ENCODE results near the gene YJU2. TPM values are rescaled to one million over a fixed set of nuclear protein-coding genes. Genes with fewer than 3 reads are reported as not detected.

Gene YJU2
- total and polyA plus RNA-seq, 2 of the 8 experiments (the other 6 are each of a cell fraction or from before 2014, with no cell fraction given): 26.8 to 27.7 TPM

GRCh38 chr19:4302243-4302640 lies 55.4 kb downstream of the YJU2 start, which contains the start of gene TMIGD2:
Gene TMIGD2 (minus strand): TSS chr19:4302389. CDS start chr19:4302385, 4 bp downstream.
- Histone ChIP-seq H2AFZ (ENCODE audit: low read length) (no peak within 1 kb of the TSS), H2BK5ac (ENCODE audit: low read depth, low read length) (no peak within 1 kb of the TSS), H3K18ac (ENCODE audit: extremely low read depth, low read length) (no peak within 1 kb of the TSS), H3K4me1 (replicated peaks in 1 of 4; ENCODE audit: control insufficient read depth in 3 of 4, insufficient read depth in 4 of 4, low read length in 3 of 4) (peaks cover 0 to 11% (median 0%) of the 10 kb centered on the region in 4 experiments; a peak in 3 of 7 replicates), H2BK12ac (ENCODE audit: low read depth, low read length) (0 out of 2 replicates have a peak within 1 kb of the TSS, but pooled peaks have one; percentile 50), H3K23me2 (ENCODE audit: low read depth, low read length) (no peaks in the 10 kb centered on the region; the same call in 1 of the 2 replicates), H4K8ac (ENCODE audit: extremely low read depth, insufficient read depth, low read length) (no peak within 1 kb of the TSS), H3K4me3 (ENCODE audit: extremely low read depth in 1 of 4, insufficient read depth in 2 of 4, low read depth in 3 of 4, low read length in 4 of 4) (no peak within 1 kb of the TSS), H3K14ac (ENCODE audit: insufficient read length) (no peak within 1 kb of the TSS), H3K79me2 (ENCODE audit: control insufficient read depth in 1 of 2, insufficient read depth in 2 of 2, low read length in 2 of 2) (no peaks in the 10 kb centered on the region), H3K4me2 (ENCODE audit: insufficient read depth in 1 of 2, low read depth in 2 of 2, low read length in 2 of 2) (no peak within 1 kb of the TSS), H3K4ac (replicated peaks; ENCODE audit: insufficient read length, low read depth, low read length) (no peak within 1 kb of the TSS), H3K9ac (replicated peaks in 1 of 4; ENCODE audit: extremely low read depth in 1 of 4, low read depth in 3 of 4, low read length in 3 of 4) (no peak within 1 kb of the TSS), H3K23ac (ENCODE audit: insufficient read length) (no peak within 1 kb of the TSS), H2BK20ac (ENCODE audit: low read length) (no peak within 1 kb of the TSS), H3K27ac (ENCODE audit: low read depth, low read length) (no peak within 1 kb of the TSS), H2BK15ac (ENCODE audit: low read length) (no peak within 1 kb of the TSS), H3K56ac (replicated peaks; ENCODE audit: insufficient read length, low read depth, low read length) (no peak within 1 kb of the TSS), H2BK120ac (replicated peaks; ENCODE audit: low read depth, low read length) (no peak within 1 kb of the TSS), H2AK5ac (ENCODE audit: low read depth, low read length) (no peak within 1 kb of the TSS), H3K27me3 (replicated peaks in 1 of 4; ENCODE audit: control insufficient read depth in 3 of 4, extremely low read depth in 1 of 4, insufficient read depth in 3 of 4, low read length in 3 of 4) (no peaks in the 10 kb centered on the region), H4K20me1 (replicated peaks in 1 of 2; ENCODE audit: control insufficient read depth in 1 of 2, insufficient read depth in 2 of 2, low read length in 2 of 2) (peaks cover 0 to 2% of the 10 kb centered on the region in 2 experiments), H3K36me3 (ENCODE audit: control insufficient read depth in 2 of 4, insufficient read depth in 4 of 4, low read length in 3 of 4) (peaks cover 0 to 5% (median 1%) of the 10 kb centered on the region in 4 experiments; a peak in 3 of 8 replicates), H4K5ac (ENCODE audit: insufficient read length, low read depth, low read length) (no peak within 1 kb of the TSS), H3K9me3 (ENCODE audit: insufficient read depth in 2 of 2, low read depth in 1 of 2, low read length in 1 of 2) (no peaks in the 10 kb centered on the region), H4K91ac (replicated peaks; ENCODE audit: insufficient read length, low read length) (peak within 1 kb of the TSS; percentile 5), H3K79me1 (ENCODE audit: low read depth, low read length) (peaks cover 3% of the 10 kb centered on the region; the same call in 1 of the 2 replicates)
- FAIRE-seq (no peak), DNase-seq (ENCODE audit: low read depth in 1 of 2, low spot score in 2 of 2) (no peak)
- WGBS, 2 experiments (ENCODE audit: extremely low coverage in 1 of 2, insufficient coverage in 1 of 2, insufficient read length in 1 of 2, insufficient replicate concordance in 2 of 2, low coverage in 1 of 2, low lambda C conversion rate in 2 of 2, missing lambda C conversion rate in 1 of 2): 87% methylated on average over 8 of the region's 8 CpGs; no CpG with 5 or more reads in 1 of the 2 experiments
- POLR2A ChIA-PET (ENCODE audit: partially characterized antibody): interaction anchor here (0.8 to 2.6 kb wide), 6 partner anchors 9 to 40 kb away, joined by 3 to 12 read pairs (median 3); partner anchors contain the start of gene MPND
- CTCF ChIA-PET (ENCODE audit: partially characterized antibody): interaction anchor here (1.0 to 2.0 kb wide), 4 partner anchors 8 to 69 kb away, joined by 3 to 10 read pairs (median 4); no protein-coding TSS in a partner anchor
- TF ChIP-seq TBP (IDR thresholded peaks at IDR 0.05; ENCODE audit: low read depth, low read length) (no peak), SP2 (IDR thresholded peaks at IDR 0.05; ENCODE audit: low read length) (no peak), GABPA (IDR thresholded peaks at IDR 0.05; ENCODE audit: borderline replicate concordance, insufficient read depth, low read length) (no peak)
